ENCODE data around the gene CLEC5A.

DNA sequence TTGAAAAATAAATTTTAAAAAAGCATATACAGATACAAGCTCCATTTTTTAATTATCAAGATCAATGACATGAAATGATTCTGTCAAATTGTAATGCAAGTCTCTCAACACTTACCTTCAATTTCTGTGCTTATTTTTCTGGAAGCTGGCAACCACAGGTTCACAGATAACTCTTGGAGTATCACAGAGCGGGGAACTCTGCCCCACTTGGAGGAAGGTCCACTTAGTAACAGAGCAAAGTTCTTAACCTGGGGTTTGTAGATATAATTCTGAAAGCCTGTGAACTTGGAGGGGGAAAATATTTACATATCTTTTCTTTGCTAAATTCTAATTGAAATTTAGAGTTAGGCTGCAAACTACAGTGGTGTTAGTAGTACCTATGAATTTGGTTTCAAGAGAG is 46.6 kb upstream of the CLEC5A start:
- no peak for TF ChIP-seq EZH2 (IDR thresholded peaks at IDR 0.05; ENCODE audit: insufficient read depth, poor library complexity, severe bottlenecking)
- no peak for TF ChIP-seq EZH2phosphoT487 (IDR thresholded peaks at IDR 0.05; ENCODE audit: insufficient read depth, low read depth)
